OCI-LY3 (cell line): ENCODE results near the gene GRK1.

Experiments
- EZH2phosphoT487 ChIP-seq: fragments of 200-600 bp; shearing (Covaris generic); IDR thresholded peaks from 2 replicates; pipeline ENCODE4 v1.6.1; 2018; ENCODE audit warnings: antibody characterized with exemption, mixed run types, low read depth
- TF ChIP-seq, protein P1 (sequence below): fragments of 200-600, 300-600 bp; sonication (generic); IDR thresholded peaks from 2 replicates; pipeline ENCODE4 v1.5.1; 2014; ENCODE audit warnings: antibody characterized with exemption, low read length, low read depth

DNA sequence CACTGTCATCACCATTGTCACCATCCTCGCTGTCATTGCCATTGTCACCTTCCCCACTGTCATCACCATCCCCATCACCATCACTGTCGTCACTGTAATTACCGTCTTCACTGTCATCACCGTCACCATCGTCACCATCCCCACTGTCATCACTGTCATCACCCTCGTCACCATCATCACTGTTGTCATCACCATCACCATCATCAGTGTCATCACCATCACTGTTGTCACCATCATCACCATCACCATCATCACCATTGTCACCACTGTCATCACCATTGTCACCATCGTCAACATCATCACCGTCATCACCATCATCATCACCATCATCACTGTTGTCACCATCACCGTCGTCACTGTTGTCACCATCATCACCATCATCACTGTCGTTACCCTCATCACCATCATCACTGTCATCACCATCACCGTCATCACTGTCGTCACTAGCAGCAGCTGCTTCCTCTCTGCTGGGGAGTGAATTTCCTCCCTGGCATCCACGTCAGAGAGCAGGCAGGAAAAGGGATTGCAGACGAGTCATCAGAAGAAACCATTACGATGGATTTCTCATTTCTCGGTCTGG lies 119.3 kb downstream of the GRK1 start:
- TF ChIP-seq, protein P1, sequence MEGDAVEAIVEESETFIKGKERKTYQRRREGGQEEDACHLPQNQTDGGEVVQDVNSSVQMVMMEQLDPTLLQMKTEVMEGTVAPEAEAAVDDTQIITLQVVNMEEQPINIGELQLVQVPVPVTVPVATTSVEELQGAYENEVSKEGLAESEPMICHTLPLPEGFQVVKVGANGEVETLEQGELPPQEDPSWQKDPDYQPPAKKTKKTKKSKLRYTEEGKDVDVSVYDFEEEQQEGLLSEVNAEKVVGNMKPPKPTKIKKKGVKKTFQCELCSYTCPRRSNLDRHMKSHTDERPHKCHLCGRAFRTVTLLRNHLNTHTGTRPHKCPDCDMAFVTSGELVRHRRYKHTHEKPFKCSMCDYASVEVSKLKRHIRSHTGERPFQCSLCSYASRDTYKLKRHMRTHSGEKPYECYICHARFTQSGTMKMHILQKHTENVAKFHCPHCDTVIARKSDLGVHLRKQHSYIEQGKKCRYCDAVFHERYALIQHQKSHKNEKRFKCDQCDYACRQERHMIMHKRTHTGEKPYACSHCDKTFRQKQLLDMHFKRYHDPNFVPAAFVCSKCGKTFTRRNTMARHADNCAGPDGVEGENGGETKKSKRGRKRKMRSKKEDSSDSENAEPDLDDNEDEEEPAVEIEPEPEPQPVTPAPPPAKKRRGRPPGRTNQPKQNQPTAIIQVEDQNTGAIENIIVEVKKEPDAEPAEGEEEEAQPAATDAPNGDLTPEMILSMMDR: no peak
- no peak for TF ChIP-seq EZH2phosphoT487
